WERI-Rb-1 (cell line): ENCODE results near the gene CDK4.

Experiments
- DNase-seq: peaks from one replicate; pipeline ENCODE4 v3.0.0-alpha.2; 2020
- H3K27ac ChIP-seq: fragments of 250-450 bp; sonication (Bioruptor Pico); 2 replicates; pipeline ENCODE4 v1.5.1; 2020; ENCODE audit warnings: mild to moderate bottlenecking, moderate library complexity
- H3K27me3 ChIP-seq: fragments of 250-450 bp; sonication (Bioruptor Pico); 2 replicates; pipeline ENCODE4 v1.5.1; 2021; ENCODE audit warnings: mild to moderate bottlenecking, low read depth, moderate library complexity; ENCODE audit not compliant: insufficient read depth, severe bottlenecking
- H3K36me3 ChIP-seq: fragments of 250-450 bp; sonication (Bioruptor Pico); 2 replicates; pipeline ENCODE4 v1.5.1; 2020; ENCODE audit warnings: mild to moderate bottlenecking, moderate library complexity
- H3K4me3 ChIP-seq: 2 replicates; pipeline ENCODE4 v1.5.1; 2011; ENCODE audit warnings: low read depth, mild to moderate bottlenecking, control low read depth, low read length
- H3K9me3 ChIP-seq: fragments of 250-450 bp; sonication (Bioruptor Pico); 2 replicates; pipeline ENCODE4 v1.5.1; 2021; ENCODE audit warnings: mild to moderate bottlenecking, moderate library complexity; ENCODE audit not compliant: severe bottlenecking
- CTCF ChIP-seq: IDR thresholded peaks from 2 replicates; pipeline ENCODE4 v1.5.1; 2011; ENCODE audit warnings: low read depth, mild to moderate bottlenecking, control low read depth, inconsistent platforms, low read length

The CDK4 gene

GRCh38 chr12:57781801-57782200 is 29.7 kb upstream of the CDK4 start:
- H3K27ac ChIP-seq, result no peak overlapping the region
- DNase-seq, result no peak

GRCh38 chr12:57781244-57781643 is 29.1 kb upstream of the CDK4 start:
- no peak for TF ChIP-seq CTCF
- no peaks in the 10 kb centered on the region for H3K27me3 ChIP-seq
- H3K9me3 ChIP-seq, result no peaks in the 10 kb centered on the region
- H3K36me3 ChIP-seq, result peaks cover 32% of the 10 kb centered on the region
- no peak overlapping the region for H3K27ac ChIP-seq
- no peak overlapping the region for H3K4me3 ChIP-seq
- no peak for DNase-seq

More at GRCh38 chr12:57781801-57782200, 29.7 kb upstream of the CDK4 start:
- no peak overlapping the region for H3K4me3 ChIP-seq
- no peaks in the 10 kb centered on the region for H3K27me3 ChIP-seq
- peaks cover 38% of the 10 kb centered on the region for H3K36me3 ChIP-seq
- H3K9me3 ChIP-seq, result no peaks in the 10 kb centered on the region
- TF ChIP-seq CTCF, result no peak

GRCh38 chr12:57780284-57780897 is 28.3 kb upstream of the CDK4 start:
- no peak for DNase-seq
- no peak for TF ChIP-seq CTCF
- Histone ChIP-seq H3K27me3 (no peaks in the 10 kb centered on the region), H3K9me3 (no peaks in the 10 kb centered on the region), H3K36me3 (peaks cover 26% of the 10 kb centered on the region), H3K27ac (no peak overlapping the region), H3K4me3 (no peak overlapping the region)

GRCh38 chr12:57779736-57780135 is 27.6 kb upstream of the CDK4 start:
- Histone ChIP-seq H3K4me3 (no peak overlapping the region), H3K27me3 (no peaks in the 10 kb centered on the region), H3K9me3 (no peaks in the 10 kb centered on the region), H3K27ac (no peak overlapping the region), H3K36me3 (peaks cover 22% of the 10 kb centered on the region)
- no peak for DNase-seq
- TF ChIP-seq CTCF, result no peak

GRCh38 chr12:57777911-57778310 is 25.8 kb upstream of the CDK4 start:
- H3K9me3 ChIP-seq, result no peaks in the 10 kb centered on the region
- H3K36me3 ChIP-seq, result peaks cover 15% of the 10 kb centered on the region
- H3K27me3 ChIP-seq, result no peaks in the 10 kb centered on the region
- no peak for TF ChIP-seq CTCF
- no peak for DNase-seq
- no peak overlapping the region for H3K27ac ChIP-seq
- no peak overlapping the region for H3K4me3 ChIP-seq

GRCh38 chr12:57777367-57777766 is 25.3 kb upstream of the CDK4 start:
- Histone ChIP-seq H3K9me3 (no peaks in the 10 kb centered on the region), H3K27ac (no peak overlapping the region), H3K27me3 (no peaks in the 10 kb centered on the region), H3K36me3 (peaks cover 12% of the 10 kb centered on the region), H3K4me3 (no peak overlapping the region)
- DNase-seq, result no peak
- no peak for TF ChIP-seq CTCF
